Ishikawa (cell line): ENCODE data around the gene EXOSC6.

Experiments used
- CEBPB ChIP-seq: IDR thresholded peaks from 2 replicates; pipeline ENCODE4 v1.6.1; 2012
- CREB1 ChIP-seq: IDR thresholded peaks from 2 replicates; pipeline ENCODE4 v1.6.1; 2012; ENCODE audit warnings: low read depth
- EGR1 ChIP-seq: IDR thresholded peaks from 2 replicates; pipeline ENCODE4 v1.6.1; 2012
- EP300 ChIP-seq: IDR thresholded peaks from 2 replicates; pipeline ENCODE4 v1.6.1; 2012; ENCODE audit warnings: borderline replicate concordance
- FOXM1 ChIP-seq: IDR thresholded peaks from 2 replicates; pipeline ENCODE4 v1.6.1; 2012; ENCODE audit warnings: low read depth, borderline replicate concordance
- MAX ChIP-seq: IDR thresholded peaks from 2 replicates; pipeline ENCODE4 v1.6.1; 2012
- NFIC ChIP-seq: IDR thresholded peaks from 2 replicates; pipeline ENCODE4 v1.6.1; 2012
- RAD21 ChIP-seq: IDR thresholded peaks from 2 replicates; pipeline ENCODE4 v1.6.1; 2012; ENCODE audit warnings: low read depth
- REST ChIP-seq: IDR thresholded peaks from 2 replicates; pipeline ENCODE4 v1.6.1; 2012; ENCODE audit warnings: low read depth, mild to moderate bottlenecking
- TAF1 ChIP-seq: IDR thresholded peaks from 2 replicates; pipeline ENCODE4 v1.6.1; 2012; ENCODE audit warnings: low read depth, mild to moderate bottlenecking
- TCF12 ChIP-seq: IDR thresholded peaks from 2 replicates; pipeline ENCODE4 v1.6.1; 2012; ENCODE audit warnings: low read depth
- TEAD4 ChIP-seq: IDR thresholded peaks from 2 replicates; pipeline ENCODE4 v1.6.1; 2012
- USF1 ChIP-seq: IDR thresholded peaks from 2 replicates; pipeline ENCODE4 v1.6.1; 2012
- YY1 ChIP-seq: IDR thresholded peaks from 2 replicates; pipeline ENCODE4 v1.6.1; 2012; ENCODE audit warnings: low read depth
- ZBTB7A ChIP-seq: IDR thresholded peaks from 2 replicates; pipeline ENCODE4 v1.6.1; 2012; ENCODE audit warnings: low read depth

The EXOSC6 gene

GRCh38 chr16:70254180-70254964, 2.6 kb upstream of the EXOSC6 start:
- no peak for TF ChIP-seq USF1
- TF ChIP-seq YY1 = no peak

GRCh38 chr16:70253291-70254106, 1.8 kb upstream of the EXOSC6 start:
- TF ChIP-seq TEAD4 = no peak
- TF ChIP-seq EGR1 = no peak
- no peak for TF ChIP-seq REST
- TF ChIP-seq CEBPB = no peak
- no peak for TF ChIP-seq FOXM1
- no peak for TF ChIP-seq NFIC
- no peak for TF ChIP-seq CREB1
- no peak for TF ChIP-seq ZBTB7A
- no peak for TF ChIP-seq TCF12
- TF ChIP-seq MAX = no peak
- TF ChIP-seq TAF1 = no peak
- no peak for TF ChIP-seq USF1
- TF ChIP-seq EP300 = no peak
- TF ChIP-seq RAD21 = no peak
- TF ChIP-seq YY1 = no peak

GRCh38 chr16:70252355-70252988, 732 bp upstream of the EXOSC6 start:
- TF ChIP-seq EGR1 (no peak), TEAD4 (no peak), NFIC (no peak), MAX (no peak), FOXM1 (no peak), TCF12 (no peak), REST (no peak), RAD21 (no peak), EP300 (no peak), CREB1 (no peak), ZBTB7A (no peak)

- TF ChIP-seq MAX (no peak), EP300 (no peak), NFIC (no peak), EGR1 (no peak), RAD21 (no peak), TCF12 (no peak), TAF1 (no peak), YY1 (no peak), ZBTB7A (no peak), FOXM1 (no peak), CREB1 (no peak), REST (no peak), USF1 (no peak), TEAD4 (no peak), CEBPB (no peak)
Measured at GRCh38 chr16:70250748-70251628, 752 bp downstream of the EXOSC6 start.
